ENCODE results near the gene PRLHR.

PRLHR gene

DNA sequence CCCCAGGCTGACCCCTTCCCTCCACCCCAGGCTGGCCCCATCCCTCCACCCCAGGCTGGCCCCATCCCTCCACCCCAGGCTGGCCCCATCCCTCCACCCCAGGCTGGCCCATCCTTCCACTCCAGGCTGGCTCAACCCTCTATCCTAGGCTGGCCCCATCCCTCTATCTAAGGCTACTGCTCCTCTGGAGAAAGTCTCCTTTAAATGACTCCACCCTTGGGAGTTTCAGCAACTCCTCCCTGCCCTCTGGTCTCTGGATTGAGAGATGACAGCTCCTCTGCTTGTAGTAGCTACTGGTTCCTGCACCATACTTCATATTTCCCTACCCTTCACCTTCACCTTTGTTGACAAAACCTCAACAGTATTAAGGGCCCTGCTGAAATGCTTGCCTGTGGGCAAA, 8.5 kb downstream of the PRLHR start:
- no peak for DNase-seq

DNA sequence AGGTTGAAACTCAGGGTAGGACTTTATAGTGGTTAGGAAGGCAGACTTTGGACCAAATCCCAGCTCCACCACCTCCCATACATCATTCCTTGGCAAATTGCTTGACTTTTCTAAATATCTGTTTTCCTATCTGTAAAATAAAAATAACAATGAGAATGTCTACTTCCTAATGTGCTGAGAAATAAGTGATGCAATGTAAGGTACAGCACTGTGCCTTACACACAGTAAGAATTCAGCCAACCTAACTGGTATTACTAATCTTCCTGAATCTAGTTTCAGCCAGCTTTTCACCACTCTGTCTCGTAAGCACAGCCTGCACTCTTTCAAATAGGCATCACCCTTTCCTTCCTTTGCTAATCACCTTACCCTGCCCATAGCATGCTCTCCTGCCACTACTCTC, 9.7 kb downstream of the PRLHR start:
- DNase-seq: no peak

DNA sequence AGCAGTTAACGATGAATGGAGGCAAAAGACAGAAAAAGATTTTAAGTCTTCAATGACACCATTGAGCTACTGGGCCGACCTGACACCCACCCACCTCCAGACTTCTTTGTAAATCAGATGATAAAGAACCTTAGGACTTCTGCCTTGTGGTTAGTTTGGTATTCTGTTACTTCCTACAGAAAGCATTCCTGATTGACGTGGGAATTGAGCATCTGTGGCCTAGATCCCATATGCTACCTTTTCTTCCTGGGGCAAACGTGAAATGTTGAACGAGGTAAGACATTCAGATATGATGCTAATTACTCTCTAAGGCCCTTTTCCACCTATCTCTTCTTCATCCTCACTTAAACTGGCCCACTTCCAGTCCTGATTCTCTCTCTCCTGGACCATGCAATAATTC, 10.2 kb downstream of the PRLHR start:
- no peak for DNase-seq

DNA sequence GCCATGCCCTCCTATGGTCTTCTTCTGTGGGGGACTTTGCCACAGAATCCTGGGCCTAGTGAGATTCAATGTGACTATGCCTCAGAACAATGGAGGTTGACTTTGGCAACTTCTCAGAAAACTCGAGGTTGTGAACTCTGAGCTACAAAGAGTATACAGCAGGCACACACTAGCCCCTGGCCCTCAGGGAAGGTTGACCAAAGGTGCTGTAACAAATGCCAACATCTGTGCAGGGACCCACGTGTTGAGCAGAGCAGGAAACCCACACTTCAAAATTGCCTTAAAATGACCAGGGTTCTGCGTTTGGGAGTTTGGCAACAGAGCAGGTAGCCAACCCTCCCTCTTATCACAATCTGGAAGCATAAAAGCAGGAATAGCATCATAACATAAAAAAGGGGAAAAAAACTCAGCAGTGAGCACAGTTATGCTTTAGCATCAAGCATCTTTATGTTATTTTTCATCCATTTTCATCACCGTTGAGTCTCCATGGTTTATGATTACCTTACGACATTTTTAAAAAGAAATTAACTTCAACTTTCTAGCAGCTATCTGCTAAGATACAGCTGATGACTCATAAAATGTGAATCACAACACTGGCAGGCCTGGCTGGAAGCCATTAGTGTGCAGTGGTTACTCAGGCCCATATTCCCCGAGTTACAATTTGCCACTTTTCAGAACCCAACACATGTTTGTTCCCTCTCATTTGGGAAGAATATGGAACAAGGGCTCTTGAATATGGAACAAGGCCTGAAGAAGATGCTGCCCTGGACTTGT, 11.1 kb downstream of the PRLHR start:
- DNase-seq: no peak

DNA sequence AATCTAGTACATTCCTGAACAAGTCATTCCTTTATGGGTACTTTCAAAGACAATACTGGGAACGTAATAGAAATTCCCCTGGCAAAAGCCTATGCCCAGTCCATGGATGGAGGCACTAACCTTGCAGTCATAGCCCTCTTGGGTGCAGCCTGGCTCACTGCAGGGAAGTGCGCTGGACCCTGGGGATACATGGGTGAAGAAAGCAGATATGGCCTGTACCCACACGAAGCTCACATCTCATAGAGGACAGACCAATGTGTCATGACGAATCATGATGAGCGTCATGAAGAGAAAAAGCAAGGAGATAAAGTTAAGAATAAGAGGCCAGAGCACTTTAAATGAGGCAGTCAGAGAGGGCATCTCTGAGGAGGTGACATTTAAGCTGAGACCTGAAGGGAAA, 11.8 kb downstream of the PRLHR start:
- no peak for DNase-seq

DNA sequence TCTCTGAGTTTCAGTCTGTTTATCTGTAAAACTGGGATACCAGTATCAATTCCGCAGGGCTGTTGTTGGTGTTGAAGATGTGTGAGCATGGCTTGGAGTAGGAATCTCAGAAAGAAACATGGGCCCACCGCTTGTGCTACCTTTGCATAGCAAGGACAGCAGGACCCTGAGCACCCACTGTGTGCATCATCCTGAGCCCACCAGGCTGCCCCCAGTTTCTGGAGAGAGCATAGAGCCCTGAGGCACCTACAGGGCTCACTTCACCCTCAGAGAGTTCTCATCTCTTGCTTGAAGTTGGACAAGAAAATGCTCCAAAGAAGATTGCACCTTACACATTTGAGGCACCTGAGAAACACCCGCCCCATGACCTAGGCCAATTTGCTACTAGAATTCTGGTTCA, 12.9 kb downstream of the PRLHR start:
- DNase-seq: no peak

DNA sequence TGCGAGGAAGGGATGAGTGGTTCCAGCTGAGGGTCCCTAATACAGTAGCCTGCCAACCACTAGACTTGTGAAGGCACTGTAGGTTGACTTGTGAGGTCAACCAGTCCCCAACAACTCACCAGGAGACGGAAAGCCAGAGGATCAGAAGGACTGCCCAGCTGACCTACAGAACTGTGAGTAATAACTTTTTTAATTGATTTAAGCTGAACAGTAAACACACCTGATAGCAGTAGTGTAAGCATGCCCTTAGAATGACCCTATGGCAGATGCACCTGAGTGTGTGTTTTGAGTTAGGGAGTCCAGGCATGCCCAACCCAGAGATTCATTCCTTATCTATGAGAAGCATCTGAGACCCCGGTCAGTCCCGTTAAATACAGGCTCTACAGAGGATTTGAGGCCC, 14.1 kb downstream of the PRLHR start:
- DNase-seq: no peak

DNA sequence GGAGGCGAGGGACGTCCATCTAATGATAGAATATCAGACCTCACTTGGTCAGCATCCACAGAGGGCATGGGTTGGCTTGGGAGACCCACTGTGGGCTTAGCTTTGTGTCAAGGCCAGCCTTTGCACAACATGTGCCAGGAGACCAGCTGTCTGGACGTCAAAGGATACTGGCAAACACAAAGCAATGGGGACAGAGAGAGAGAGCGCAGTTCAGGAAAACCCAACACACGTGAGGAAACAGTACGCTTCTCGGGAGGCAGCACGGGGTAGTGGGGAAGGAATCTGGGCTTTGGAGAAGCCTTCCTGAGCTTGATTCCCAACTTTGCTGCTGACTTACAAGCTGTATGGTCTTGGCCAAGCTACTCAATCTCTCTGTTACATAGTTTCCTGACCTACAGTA, 14.7 kb downstream of the PRLHR start:
- DNase-seq: no peak

DNA sequence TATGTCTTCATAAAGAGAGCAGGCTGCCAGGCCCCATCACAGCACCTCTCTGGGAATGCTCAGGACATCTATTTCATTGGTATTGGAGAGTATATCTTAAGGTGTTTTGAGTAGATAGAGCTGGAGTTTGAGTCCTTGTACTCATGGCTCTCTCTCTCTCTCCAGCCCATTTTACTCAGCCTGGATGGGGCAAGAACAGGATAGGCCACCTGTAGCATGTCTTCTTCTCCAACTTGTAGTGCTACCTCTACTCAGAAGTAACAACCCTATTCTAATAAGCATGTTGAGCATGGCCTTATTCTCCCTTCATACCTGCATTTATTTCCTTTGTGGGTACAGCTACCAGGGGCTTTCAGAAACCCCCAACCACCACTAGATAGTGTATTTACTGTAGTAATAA, 21.9 kb downstream of the PRLHR start:
- DNase-seq: no peak

DNA sequence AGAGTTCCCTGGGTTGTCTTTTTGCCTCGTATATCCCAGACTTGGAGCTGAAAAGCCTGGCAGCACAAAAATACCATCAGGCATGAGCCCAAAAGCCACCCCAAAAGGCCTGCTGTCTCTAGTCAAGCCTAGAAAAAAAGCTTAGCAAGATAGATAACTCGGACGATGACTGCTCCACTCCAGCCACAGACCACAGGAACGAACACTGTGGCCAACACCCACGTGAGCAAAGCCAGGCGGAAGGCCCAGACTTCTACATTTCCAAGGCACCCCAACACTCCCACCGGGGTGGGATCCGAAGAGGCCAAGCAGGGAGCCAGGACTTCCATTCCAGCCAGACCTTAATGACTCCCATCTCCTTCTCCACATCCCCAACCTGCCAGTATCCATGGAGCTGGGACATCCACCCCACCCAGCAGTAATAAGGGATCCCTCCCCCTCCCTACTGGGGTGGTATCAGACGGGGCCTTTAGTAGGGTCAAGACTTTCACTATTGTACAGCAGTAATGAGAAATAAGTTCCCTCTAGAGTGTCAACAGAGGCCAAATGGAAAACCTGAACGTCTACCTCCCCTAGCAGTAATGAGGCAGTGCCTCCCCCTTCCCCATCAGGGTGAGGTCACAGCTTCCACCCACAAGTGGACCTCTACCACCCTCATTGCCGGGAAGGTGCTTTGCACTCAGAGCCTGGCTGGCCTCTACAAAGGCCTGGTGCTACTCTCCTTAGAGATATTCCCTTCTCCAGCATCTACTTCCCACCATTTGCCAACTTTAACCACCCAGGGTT, 23.0 kb downstream of the PRLHR start:
- no peak for DNase-seq

DNA sequence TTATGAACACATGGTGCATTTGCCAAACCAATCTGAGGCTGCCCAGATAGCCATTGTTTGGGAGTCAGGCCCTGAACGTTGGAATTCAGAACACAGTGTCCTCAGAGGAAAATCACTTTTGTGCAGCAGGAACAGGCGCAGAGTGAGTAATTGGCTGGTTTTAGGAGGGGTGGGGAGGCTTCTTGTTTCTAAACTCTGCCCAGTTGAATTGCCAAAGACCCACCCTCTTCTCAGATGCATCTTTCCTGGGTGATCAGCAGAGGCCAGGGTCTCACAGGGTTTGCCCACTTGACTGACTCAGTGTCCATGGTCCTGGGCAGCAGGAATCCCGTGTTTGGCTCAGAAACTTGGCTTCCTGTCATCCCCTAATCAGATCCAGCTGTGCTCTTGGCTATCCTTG, 24.3 kb downstream of the PRLHR start:
- DNase-seq: no peak

DNA sequence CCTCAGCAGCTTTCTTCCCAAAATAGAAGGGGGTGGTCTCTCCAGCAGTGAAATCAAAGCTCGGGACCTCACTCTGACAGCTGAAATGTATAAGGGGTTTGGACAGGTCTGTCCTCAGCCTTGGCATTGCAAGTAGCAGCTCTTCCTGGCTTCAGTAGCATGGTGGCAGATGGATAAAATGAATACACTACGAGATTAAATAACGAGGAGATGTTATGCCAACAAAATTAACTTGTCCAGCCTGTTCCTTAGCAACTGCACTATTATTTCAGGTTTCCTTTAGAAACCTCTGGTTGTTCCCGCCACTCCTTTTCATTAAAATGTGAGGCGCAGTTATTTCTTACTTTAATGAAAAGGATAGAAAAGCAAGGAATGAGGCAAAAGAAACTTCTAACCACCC, 24.9 kb downstream of the PRLHR start:
- no peak for DNase-seq

DNA sequence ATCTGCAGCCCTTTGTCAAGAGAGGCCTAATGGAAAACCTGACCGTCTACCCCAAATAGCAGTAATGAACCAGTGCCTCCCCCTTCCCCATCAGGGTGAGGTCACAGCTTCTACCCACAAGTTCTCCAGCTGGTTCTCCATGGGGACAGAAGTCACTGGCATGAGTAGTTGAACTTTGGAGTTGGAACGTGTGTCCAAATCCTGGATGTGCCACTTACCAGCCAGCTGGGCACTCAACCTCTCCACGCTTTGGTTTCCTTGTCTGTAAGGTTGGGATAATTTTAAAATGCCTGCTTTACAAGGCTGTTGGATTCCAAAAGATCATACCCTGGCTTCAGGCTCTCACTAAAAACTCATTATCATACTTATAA, 25.6 kb downstream of the PRLHR start:
- DNase-seq: no peak

DNA sequence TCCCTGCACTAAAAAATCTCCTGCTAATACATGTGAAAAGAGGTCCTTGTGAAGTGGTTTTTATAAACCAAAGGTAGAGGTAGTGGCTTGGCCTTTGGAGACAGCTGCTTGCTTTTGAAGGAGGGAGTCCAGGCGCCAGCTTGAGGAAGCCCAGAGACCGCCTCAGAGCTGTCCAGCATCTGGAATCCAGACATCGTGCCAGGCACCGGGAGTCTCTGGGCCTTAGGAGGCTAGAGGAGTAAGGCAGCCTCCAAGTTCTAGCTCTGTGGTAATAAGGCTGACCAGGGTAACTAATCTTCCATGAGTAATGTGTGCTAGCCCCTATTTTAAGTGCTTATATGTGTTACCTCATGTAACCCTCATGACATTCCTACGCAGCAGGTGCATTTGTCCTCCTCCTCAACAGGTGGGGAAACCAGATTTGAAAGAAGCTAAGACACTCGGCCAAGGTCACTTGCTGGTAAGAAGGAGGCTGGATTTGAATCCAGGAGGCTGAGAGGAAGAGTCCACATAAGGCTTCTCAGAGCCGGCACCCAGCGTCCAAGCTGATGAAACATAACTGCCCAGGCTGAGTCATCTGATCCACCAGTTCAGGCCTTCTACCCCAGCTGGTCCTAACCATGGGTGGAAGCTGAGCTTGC, 26.1 kb downstream of the PRLHR start:
- DNase-seq: no peak

DNA sequence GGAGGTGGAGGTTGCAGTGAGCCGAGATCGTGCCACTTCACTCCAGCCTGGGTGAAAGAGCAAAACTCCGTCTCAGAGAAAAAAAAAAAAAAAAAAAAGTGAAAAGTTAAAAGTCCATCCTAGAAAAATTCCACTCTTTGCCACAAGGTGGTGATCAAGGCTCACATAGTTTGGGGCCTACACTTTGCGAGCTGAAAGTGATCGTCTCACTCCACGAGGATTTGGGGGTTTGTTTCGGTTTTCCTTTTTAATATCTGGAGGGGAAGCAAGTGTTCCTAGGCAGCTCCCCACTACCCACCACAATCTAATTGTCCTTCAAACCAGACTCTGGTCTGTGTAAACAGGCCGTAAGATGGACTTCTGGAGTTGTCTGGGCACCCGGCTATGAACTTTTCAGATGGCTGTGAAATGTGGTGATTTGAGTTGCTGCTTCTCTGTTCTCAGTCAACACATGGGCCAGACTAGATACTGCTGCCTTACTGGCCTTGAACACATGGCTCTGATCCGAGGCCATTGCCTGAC, 27.1 kb downstream of the PRLHR start:
- DNase-seq: peak; percentile 77

DNA sequence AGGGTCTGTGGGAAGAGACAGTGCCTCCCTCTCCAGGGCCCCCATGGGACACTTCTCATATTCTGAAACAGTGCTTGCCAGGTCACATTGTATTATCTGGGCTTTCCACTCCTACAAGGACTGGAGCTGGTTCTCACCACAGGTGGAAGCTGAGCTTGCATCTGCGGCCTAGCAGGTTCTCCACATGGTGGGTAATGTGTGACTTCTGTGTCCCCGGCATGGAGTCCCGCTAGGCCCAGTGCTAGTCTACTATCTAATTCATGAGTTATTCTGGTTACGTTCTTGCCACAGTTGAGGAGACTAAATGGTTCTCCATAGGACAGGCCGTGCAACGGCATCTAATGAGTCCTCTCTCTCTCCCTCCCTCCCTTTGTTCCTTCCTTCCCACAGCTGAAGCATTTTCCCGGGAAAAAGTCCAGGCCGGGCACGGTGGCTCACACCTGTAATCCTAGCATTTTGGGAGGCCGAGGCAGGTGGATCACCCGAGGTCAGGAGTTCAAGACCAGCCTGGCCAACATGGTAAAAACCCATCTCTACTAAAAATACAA, 27.7 kb downstream of the PRLHR start:
- no peak for DNase-seq

DNA sequence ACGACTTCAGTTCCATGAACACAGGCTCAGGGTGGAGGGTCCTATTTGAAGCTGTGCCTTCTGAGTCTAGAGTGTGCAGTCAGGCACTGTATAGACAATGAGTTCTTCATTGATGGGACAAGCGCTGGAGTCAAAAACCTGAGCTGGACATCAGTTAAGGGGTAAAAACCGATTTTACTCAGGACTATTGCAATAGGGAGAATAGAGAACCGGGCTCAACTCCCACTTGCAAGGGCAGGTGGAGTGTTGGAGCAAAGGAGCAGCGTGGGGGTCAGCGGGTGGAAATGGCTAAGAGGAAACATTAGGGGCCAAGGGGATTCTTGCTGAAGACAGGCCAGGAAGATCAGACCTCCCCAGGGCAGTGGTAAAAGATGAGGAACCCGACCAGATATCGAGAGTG, 28.5 kb downstream of the PRLHR start:
- no peak for DNase-seq

DNA sequence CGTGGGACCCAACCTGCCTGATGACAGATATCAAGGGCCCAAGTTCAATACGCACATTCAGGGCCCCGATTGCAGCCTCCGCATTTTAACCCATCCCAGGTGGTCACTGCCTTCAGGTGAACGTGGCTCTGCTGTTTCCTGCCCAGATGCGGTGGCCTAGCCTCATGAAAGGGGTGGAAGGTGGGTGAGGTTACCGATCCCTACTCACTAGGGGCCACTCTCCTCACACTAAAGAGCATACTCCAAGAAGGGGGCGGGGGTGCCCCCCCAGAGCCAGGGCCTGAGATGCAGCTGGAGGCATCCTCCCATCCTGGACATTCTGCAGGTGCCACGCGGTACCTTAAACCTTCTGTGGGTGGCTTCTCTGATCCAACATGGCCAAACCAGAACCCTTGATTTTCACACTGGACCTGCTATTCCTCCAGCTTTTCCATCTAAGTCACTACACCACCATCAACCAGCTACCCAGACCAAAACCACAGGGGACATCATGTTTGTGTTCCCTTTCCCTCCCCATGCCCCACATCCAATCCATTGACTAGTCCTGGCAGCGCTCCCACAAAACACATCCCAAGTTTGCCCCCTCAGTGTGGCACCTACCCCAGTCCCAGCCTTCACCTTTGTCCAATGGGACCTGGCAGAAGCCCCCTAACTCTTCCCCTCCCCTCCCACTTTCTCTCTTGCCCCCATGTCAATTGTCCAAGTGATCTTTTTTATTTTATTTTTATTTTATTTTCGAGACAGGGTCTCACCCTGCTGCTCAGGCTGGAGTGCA, 30.0 kb downstream of the PRLHR start:
- no peak for DNase-seq

DNA sequence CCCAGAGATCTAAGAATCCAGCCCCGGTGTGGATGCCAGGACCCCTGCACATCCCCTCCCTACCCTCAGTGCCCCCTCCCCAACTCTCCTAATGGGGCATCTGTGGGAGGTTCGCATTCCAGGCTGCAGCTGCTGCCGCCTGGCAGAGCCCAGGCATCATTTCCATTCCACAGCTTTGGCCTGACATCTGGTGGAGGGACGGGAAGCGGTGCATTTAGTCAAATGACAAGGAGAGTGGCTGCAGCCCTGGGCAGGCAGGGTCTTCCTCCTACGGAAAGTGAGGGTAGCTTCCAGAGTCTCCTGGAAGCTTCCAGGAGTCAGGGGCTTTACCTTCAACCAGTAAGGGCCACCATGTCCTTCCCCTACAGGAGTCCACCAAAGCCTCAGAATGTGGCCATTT, 30.8 kb downstream of the PRLHR start:
- no peak for DNase-seq

DNA sequence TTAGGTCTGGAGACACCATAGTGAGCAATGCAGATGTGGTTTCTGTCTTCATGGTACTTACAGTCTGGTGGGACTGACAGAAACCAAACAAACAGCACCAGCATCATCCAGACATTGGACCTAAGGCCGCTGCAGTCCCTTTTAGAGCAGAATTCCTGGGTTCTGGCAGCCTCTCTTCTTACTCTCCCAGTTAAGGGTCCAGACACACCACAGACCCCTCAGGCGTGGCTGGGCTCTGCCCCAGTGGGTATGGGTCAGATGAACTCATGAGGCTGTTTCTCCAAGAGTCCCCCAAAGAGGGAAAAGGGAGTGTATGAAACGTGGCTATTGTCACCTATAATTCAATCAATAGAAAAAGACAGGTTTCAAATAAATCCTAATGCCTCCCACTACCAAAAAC, 31.3 kb downstream of the PRLHR start:
- no peak for DNase-seq

DNA sequence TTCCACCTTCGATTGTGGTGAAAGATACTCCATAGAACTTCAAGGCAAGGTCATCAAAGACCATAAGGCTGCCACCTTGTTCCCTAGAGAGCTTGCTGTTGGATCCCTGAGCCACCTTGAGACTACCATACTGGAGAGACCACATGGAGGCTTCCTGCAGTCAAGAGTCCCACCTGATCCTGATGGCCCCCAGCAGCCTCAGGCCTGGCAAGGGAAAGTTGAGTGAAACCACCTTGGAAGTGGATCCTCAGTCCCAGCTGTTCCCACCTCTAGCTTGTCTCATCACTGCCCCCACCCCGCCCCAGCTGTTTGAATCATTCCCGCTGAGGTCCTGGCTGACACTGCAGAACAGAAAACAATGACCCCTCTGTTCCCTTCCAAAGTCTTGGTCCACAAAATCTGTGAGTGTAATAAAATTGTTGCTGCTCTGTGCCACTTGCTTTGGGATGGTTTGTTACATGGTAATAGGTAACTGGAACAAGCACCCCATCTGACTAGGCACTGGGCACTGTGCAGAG, 32.0 kb downstream of the PRLHR start:
- no peak for DNase-seq

DNA sequence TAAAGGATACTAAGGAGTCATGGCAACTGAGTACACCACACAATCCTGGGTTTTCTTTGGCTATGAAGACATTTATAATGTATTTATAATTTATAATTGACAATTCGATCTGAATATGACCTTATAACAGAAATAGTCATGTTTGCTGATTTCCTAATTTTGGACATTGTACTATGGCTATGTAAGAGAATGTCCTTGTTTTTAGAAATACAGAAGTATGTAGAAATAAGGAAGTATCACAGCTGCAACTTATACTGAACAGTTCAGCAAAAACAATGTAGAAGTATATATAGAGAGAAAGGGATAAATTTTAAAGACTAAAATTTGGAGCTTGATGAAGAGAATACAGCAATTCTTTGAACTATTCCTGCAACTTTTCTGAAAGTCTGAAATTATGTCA, 32.6 kb downstream of the PRLHR start:
- no peak for DNase-seq

DNA sequence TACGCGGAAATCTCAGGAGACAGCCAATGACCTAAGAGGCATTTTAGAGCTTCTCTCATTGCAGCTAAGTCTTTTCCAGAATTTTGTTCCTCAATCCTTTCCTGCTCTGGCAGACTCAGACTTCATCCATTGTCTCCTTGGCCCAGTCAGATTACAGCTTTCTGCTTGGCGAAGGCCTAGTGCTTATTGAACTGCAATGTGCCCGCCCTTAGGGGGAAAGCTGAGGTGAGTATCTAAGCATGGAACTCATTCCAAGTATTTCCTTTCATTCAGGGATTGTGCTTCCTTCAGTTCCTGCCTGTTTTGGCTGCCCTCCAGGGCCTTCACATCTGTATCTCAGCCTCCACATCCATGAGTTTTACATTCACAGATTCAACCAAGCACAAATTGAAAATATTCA, 37.5 kb downstream of the PRLHR start:
- no peak for DNase-seq
